ENCODE data around the gene GNA15.
"Not testable (repeated sequence)": the region's sequence is repeated elsewhere in the genome, so short reads cannot be mapped to it uniquely, and the experiment has no call there.

The GNA15 gene

DNA sequence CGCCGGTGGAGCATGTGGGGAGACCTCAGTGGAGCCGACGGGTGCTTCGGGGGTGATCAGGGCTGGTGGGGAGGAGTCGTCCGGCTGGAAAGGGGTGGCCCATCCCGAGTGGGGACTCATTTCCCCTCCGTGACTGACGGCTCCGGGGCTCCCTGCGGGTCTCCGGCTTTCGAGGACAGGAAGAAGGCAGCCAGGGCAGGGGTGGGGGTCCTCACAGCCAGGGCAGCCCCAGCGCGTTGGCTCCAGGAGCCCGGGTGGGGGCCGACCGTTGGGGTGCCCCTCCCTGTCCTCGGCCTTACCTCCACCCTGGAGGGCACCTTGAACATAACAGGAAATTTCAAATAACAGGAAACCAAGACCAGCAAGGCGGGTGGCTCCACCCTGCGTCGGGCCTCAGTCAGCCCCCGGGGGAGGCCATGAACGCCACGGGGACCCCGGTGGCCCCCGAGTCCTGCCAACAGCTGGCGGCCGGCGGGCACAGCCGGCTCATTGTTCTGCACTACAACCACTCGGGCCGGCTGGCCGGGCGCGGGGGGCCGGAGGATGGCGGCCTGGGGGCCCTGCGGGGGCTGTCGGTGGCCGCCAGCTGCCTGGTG is 42.6 kb downstream of the GNA15 start, which contains the start of gene S1PR4:
Gene S1PR4 (plus strand): TSS at position 393 of the 596 bp plus-strand sequence. CDS start 24 bp downstream, at position 417.
- no peak for DNase-seq

DNA sequence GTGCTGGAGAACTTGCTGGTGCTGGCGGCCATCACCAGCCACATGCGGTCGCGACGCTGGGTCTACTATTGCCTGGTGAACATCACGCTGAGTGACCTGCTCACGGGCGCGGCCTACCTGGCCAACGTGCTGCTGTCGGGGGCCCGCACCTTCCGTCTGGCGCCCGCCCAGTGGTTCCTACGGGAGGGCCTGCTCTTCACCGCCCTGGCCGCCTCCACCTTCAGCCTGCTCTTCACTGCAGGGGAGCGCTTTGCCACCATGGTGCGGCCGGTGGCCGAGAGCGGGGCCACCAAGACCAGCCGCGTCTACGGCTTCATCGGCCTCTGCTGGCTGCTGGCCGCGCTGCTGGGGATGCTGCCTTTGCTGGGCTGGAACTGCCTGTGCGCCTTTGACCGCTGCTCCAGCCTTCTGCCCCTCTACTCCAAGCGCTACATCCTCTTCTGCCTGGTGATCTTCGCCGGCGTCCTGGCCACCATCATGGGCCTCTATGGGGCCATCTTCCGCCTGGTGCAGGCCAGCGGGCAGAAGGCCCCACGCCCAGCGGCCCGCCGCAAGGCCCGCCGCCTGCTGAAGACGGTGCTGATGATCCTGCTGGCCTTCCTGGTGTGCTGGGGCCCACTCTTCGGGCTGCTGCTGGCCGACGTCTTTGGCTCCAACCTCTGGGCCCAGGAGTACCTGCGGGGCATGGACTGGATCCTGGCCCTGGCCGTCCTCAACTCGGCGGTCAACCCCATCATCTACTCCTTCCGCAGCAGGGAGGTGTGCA is 43.3 kb downstream of the GNA15 start:
- DNase-seq, result no peak

DNA sequence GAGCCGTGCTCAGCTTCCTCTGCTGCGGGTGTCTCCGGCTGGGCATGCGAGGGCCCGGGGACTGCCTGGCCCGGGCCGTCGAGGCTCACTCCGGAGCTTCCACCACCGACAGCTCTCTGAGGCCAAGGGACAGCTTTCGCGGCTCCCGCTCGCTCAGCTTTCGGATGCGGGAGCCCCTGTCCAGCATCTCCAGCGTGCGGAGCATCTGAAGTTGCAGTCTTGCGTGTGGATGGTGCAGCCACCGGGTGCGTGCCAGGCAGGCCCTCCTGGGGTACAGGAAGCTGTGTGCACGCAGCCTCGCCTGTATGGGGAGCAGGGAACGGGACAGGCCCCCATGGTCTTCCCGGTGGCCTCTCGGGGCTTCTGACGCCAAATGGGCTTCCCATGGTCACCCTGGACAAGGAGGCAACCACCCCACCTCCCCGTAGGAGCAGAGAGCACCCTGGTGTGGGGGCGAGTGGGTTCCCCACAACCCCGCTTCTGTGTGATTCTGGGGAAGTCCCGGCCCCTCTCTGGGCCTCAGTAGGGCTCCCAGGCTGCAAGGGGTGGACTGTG is 44.0 kb downstream of the GNA15 start:
- no peak for DNase-seq

DNA sequence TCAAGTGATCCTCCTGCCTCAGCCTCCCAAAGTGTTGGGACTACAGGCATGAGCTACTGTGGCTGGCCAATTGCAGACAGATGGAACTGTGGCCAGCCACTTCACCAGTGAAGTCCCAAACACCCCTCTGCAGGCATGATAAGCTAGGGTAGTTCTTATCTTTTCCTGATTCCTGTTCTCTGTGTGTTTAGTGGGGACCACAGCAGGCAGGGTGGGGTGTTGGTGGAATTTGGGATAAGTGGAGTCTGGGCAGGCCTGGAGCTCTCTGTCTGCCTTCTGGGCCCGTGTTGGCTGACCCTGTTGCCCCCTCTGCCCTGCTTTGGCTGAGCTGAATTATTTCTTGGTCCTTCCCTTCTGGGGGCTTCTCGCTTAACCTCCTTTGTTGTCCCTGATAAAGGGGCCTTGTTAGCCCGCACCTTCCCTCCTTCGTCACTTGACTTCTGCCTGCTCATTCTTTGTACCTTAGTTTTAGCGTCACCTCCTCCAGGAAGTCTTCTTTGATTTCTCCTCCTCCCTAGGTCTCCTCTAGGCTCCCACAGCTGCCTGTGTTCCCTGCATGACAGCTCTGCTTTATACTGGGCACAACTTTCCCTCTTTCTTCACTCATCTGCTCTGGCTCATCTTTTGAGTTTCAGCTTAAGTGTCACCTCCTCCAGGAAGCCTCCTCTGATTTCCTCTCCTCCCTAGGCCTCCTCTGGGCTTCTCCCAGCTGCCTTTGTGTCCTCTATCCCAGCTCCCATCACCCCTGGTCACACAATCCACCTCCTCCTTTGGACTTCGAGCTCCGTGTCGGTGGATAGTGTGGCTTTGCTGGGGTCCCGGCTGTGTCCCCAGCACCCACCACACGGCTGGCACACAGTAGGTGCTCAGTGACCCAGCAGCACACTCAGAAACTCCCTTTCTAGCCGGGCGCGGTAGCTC is 48.1 kb downstream of the GNA15 start:
- no peak for DNase-seq

DNA sequence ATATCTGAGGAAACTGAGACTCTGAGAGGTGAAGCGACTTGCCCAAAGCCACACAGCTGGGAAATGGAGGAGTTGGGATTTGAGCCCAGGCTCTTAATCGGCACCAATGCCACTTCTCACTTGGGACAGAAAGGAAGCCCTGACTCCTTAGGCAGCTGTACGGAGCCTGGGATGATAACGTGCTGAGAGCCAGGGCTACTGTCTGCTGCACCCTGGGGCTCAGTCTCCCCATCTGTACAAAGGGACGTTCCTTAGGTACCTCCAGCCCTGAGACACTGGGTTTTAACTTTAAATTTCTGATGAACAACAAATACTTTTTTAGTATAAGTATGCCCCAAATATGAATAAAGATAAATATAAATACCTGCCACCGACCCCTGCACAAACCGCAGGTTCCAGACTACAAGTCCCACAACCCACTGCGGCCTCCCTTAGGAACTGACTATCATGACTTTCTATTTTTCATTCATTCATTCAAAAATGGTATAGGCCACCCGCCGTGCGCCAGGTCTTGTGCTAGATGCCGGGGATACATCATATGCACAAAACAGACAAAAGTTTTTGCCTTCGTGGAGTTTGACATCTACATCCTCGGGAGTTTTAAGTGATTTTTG is 49.1 kb downstream of the GNA15 start:
- peak; percentile 72 for DNase-seq

DNA sequence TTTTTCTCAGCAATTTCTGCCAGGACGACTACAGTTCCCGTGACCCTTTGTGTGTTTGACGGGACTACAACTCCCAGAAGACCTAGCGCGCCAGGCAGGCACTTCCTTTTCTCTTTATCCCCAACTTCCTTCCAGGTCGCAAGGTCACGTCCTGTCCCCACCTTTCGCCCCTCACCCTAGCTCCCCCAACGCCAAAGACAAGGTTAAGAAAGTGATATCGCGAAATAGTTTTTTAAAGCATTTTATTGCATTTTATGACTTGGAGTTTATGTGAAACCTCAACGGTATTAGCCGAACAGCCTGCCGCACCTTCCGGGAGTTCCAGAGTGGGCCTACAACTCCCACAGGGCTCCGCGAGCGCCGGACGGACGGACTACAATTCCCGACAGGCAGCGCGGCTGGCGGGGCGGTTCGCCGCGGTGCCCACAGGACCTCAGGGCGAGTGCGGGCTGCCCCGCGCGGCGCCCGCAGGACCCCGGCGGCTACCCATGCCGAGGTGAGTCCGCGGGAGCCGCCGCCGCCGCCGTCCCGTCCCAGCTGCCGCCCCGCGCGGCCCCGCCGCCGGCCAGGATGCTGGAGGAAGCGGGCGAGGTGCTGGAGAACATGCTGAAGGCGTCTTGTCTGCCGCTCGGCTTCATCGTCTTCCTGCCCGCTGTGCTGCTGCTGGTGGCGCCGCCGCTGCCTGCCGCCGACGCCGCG is 49.8 kb downstream of the GNA15 start, which contains the start of gene NCLN:
Gene NCLN (plus strand): TSS at position 470 of the 699 bp plus-strand sequence. CDS start 101 bp downstream, at position 571.
- peak; percentile 87 for DNase-seq

DNA sequence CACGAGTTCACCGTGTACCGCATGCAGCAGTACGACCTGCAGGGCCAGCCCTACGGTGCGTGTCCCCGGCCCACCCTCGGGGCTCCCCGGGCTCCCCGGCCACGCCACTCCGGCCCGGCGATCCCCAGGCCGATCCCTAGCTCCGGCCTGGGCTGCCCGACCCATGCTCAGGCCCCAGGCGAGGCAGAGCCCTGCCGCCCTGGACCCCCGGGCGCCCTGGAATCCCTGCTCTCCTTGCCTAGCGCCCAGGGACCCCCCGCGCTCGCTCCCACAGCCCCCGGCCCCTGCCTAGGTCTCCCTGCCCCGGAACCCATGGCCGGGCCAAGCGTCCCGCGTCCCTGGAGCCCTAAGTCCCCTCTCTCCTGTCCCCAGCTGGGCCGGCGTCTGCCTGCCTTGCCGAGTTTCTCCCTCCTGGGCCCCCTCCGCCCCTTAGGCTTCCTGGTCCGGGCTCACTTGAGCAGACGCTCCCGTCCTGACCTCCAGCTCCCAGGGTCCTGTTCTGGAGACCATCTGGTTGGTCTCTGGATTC is 50.4 kb downstream of the GNA15 start:
- no peak for DNase-seq

DNA sequence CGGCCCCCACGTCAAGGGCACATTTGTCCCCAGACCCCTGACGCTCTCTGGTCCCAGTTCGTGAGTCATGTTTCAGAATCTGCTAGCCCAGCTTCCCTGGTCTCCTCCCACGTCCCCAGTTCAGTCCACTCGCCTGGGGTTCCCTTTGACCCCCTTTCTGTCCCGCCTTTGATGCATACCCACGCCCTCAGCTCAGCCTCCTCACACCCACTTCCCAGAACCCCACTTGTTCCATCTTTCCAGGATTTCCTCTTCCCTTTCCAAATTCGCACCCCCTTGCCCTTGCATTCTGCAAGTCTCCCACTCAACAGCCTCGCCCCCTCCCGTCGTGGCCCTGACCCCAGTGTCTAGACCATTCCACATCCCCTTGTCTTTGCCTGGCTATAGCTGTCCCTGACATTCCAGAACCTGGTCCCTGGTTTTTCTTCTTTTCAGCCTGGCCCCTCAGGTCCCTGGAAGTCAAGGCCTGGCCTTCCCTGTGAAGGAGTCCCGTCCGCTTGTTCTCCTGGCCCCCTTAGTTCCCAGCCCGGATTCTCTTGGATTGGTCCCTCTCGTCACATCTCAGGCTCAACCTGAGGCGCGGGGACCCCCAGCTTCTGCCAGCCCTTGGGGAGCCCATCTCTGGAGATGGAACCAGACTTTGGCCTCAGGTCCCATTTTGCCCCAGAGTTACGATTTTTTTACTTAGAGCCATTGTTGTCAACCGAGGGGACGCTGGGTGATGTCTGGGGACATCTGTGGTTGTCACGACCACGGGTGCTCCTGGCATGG is 51.2 kb downstream of the GNA15 start:
- no peak for DNase-seq

DNA sequence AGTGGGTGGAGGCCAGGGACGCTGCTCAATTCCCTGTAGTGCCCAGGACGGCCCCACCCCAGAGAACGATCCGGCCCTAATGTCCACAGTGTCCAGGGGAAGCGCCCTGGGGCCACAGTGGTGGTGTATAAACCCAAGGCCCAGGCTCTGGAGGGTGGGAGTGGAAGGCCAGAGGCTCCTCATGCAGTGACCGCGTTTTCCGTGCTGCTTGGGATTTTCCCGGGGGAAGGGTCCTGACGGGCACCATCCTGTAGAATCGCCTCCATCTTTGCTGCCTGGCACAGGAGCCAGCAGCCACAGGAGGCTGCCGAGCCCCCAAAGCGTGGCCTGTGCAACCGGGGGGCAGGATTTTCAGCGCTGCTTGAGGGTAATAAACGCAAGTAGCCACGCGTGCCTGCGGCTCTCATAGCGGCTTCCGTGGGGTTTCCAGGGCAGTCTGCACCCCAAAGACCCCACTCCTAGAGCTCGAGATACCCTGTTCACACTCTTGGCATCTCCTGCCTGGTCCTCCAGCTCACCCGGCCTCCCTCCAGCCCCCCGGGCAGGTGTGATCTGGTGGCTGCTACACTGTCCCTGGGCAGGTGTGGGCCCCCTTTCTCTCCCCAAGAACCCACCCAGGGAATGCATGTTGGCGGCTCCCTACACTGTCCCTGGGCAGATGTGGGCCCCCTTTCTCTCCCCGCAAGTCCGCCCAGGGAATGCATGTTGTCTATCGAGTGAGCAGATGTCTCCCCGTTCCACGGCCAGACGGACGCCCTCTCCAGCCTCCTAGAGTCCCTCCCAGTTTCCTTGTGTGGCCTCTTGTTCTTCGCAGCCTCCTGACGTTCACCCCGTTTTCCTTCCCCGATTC is 52.1 kb downstream of the GNA15 start:
- DNase-seq, result no peak

DNA sequence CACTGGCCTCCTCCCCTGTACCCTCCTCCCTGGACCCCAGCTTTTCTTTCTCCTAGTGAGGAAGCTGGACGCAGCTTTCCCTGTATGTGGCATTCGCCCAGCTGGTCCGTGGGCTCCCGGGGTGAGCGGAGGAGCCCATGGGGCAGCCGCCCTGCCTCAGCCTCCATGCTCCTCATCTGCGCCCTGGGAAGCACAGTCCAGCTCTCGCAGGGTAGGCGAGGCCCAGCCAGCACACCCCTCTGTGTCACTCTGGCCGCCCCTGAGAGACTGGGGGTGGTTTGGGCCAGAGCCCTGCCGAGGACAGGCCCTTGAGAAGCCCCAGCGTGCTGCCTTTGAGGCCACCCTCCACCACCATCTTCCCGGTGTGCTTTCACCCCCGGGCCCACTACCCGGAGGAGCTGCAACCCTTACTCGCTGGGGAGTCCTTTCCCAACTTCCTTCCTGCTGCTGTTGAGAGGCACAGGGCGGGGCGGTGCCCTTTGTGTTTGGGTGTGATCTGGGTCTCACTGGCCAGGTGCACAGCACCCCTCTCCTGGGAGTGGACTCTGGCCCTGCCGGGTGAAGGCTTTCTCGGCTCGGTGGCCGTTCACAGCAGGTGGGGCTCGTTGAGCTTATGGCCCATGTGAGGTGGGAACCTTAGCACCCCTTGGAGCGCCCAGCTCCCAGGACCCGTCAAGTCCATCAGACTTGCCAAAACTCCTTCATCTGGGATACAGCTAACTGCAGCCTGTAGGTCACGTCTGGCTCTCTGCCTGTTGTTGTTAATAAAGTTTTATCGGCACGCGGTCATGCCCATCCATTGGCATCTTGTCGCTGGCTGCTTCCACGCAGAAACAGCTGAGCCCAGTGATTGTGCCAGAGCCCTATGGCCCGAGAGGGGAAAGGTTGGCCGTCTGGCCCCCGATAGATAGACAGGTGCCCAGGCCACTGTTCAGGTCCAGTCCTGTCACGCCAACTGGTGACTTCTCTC is 53.1 kb downstream of the GNA15 start:
- DNase-seq, result no peak

DNA sequence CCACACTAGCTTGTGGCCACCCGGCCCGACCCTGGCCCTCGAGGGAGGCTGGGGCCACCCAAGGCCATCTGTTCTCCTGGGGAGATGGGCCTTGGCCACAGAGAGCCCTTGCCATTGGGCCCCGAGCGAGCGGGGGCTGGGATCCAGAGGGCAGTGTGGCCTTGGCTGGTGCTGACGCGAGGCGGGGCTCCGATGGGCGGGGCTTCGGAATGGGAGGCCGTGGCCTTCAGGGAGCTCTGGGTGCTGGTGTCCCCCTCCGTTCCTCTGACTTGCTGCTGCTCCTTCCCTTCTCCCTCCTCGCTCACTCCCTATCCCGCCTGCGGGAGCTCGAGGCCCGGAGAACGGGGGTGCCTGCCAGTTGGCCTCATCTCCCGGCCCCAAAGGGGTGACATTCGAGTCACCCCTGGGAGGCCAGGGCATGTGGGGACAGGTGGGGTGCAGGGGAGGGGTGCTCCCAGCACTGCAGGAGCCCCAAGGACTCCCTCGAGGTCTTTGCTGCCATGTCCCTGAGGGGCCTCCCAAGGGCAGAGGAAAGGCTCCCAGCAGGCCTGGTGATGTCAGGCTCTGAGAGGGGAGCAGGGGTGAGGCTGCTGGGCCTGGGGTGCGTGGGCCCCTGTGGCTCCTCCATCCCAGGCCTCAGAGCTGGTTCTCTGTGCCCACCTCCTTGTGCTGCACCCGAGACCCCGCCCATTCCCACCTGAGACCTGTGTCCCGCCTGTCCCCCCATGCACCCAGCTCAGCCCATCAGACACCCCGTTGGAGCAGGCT is 54.1 kb downstream of the GNA15 start:
- DNase-seq, result no peak

DNA sequence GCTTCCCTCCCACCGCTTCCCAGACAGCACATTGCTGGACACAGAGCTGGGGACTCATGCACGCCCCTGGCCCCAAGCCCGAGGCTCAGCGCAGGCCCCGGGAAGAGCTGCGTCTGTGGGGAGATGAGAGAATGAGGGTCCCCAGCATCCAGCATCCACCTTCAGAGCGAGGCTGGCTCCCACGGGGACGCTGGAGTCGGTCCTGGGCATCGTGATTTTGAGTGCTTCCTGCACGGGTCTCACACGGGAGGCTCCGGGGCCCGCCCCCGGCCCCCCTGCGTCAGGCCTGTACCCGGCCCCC is 54.6 kb downstream of the GNA15 start:
- DNase-seq, result no peak

DNA sequence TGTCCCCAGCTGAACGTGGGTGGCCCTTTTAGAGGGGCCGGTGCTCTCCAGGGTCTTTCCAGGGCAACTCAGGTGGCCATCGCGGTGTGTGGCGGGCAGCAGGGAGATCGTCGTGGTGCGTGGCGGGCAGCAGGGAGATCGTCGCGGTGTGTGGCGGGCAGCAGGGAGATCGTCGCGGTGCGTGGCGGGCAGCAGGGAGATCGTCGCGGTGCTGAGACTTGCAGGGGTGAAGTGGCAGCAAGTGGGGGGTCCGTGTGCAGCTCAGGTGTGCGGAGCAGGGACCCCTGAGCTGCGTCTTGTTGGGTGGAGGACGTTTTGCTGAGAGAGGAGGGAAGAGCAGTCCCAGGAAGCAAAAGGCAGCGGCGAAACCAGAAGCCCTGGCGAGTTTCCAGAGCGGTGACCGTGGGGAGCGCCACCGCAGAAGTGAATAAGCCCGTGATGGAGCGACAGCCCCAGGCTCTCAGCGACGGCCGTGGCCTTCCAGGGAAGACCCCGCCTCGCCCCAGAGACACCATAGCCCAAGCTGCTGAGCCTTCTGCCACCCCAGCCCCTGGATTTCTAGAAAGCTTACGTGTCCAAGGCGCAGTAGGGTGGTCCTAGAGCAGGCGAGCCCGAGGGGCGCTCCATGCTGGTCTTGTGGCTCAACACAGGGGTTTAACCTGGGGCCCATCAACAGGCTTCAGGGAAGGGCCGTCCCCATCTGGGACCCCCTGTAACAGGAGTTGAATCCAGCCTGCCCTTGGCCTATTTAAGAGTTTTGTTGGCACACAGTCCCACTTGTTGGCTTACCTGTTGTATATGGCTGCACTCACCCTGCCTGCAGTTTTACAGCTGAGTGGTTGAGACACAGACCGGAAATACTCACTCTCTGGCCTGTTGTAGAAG is 55.3 kb downstream of the GNA15 start:
- DNase-seq, result no peak

DNA sequence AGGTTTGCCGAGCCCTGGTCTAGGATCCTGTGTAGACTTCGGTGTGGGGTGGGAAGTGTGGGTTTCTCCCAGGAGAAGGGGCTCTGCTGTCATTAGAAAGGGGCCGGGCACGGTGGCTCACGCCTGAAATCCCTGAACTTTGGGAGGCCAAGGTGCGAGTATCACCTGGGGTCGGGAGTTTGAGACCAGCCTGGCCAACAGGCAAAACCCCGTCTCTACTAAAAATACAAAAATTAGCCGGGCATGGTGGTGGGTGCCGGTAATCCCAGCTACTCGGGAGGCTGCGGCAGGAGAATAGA is 55.9 kb downstream of the GNA15 start:
- not testable (repeated sequence) for DNase-seq

DNA sequence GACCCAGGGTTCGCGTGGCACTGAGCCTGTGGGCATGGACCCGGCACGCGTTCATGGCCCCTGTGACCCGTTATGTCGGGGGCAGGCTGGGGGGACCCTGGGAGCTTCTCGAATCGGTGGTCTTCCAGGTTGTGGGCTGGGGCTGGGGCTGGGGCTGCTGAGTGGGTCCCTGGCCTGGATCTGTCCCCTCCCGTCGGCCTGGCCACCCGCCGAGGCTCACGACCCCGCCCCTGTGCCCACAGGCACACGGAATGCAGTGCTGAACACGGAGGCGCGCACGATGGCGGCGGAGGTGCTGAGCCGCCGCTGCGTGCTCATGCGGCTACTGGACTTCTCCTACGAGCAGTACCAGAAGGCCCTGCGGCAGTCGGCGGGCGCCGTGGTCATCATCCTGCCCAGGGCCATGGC is 56.4 kb downstream of the GNA15 start:
- DNase-seq, result no peak

DNA sequence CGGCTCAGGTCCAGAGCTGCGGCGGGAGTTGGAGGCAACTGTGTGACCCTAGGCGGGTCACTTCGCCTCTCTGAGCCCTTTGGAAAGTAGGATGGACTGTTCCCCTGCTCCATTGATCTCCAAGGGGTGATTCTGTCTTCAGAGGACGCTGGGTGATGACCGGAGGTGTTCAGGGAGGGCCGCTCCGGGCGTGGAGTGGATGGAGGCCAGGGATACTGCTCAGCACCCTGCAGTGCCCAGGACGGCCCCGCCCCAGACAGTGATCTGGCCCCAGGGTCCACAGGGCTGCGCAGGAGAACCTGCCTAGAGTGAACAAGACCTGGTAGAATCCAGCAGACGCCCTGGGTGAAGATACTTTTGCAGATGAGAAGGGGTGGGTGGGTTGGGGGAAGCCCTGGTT is 56.9 kb downstream of the GNA15 start:
- no peak for DNase-seq
